ENCODE measurements around the gene FADS1.

GRCh38 chr11:61833471-61833870 is 16.7 kb upstream of the FADS1 start:
- no peak for TF ChIP-seq CTCF (IDR thresholded peaks at IDR 0.05)
- no peak for TF ChIP-seq EP300 (IDR thresholded peaks at IDR 0.05)
